ENCODE measurements around the gene GTPBP4.

DNA sequence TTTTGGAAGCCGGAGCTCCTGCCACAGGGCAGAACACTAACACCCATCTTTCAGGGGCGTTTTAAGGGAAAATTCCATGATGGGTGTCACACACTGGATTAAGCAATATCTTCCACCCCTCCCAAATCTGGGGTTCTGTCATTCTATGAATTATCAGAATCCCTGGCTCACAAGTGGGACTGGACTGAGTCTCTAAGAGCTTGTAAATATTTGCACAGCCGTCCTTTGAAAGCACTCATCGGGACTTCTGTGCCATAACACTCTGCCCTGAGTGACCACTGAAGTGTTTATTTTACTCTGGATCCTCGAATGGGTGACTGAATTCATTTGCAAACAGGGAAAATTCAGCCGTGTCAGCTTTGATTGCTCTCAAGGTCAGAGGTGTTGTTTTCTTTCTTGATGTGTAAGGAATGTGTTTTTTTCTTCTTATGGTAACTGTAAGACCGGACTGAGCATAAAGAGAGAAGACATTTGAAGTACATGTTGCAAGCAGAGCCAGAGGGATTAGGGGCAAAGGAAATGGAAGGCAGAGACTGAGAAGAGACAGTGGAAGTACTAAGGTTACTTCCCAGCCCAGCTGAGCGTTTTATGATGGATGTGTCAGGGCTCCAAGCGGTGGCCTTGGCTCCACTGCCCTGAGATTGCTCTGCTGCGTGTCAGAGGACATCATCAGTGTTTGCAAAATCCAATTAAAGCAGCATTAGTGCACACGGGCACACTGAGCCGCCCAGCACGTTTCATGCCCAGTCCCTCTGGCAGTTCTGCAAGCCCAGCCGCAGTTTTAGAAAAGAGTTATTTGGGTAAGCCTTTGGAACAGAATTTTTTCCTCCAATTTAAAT, 17.7 kb upstream of the GTPBP4 start:
- TF ChIP-seq CTCF (conservative IDR thresholded peaks at IDR 0.05 in 1 of 2, IDR thresholded peaks at IDR 0.05 in 1 of 2; ENCODE audit: low read depth in 1 of 2, low read length in 2 of 2): no peak
- TF ChIP-seq EZH2 (IDR thresholded peaks at IDR 0.05; ENCODE audit: low read length, missing control alignments): no peak
